ENCODE data around the gene PNCK.

PNCK gene

GRCh38 chrX:153643431-153644351, 29.9 kb downstream of the PNCK start:
- no peak overlapping the region for H3K27ac ChIP-seq
- DNase-seq (ENCODE audit: low read depth, low spot score), result no peak

GRCh38 chrX:153642655-153643430, 30.8 kb downstream of the PNCK start:
- DNase-seq (ENCODE audit: low read depth, low spot score), result no peak
- no peak overlapping the region for H3K27ac ChIP-seq

GRCh38 chrX:153642051-153642654, 31.5 kb downstream of the PNCK start:
- DNase-seq (ENCODE audit: low read depth, low spot score), result no peak
- no peak overlapping the region for H3K27ac ChIP-seq

DNA sequence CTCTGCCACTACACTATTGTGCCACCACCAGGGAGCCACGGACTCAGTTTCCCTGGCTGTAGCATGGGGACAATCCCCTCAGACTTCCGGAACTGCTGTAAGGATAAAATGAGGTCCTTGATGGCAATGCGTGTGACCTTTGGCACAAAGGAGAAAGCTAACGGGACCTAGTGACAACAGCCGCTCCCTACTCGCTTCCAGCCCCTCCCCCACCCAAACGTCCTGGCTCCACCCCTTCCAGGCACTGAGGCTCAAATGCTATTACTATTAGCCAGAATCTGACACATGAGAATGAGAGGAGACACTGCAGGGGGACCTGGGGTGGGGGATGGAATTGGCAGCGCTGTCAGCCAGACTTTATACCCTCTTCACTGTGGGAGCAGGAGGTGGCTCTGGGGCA, 32.0 kb downstream of the PNCK start:
- no peak for DNase-seq (ENCODE audit: low read depth, low spot score)
- H3K27ac ChIP-seq, result no peak overlapping the region

DNA sequence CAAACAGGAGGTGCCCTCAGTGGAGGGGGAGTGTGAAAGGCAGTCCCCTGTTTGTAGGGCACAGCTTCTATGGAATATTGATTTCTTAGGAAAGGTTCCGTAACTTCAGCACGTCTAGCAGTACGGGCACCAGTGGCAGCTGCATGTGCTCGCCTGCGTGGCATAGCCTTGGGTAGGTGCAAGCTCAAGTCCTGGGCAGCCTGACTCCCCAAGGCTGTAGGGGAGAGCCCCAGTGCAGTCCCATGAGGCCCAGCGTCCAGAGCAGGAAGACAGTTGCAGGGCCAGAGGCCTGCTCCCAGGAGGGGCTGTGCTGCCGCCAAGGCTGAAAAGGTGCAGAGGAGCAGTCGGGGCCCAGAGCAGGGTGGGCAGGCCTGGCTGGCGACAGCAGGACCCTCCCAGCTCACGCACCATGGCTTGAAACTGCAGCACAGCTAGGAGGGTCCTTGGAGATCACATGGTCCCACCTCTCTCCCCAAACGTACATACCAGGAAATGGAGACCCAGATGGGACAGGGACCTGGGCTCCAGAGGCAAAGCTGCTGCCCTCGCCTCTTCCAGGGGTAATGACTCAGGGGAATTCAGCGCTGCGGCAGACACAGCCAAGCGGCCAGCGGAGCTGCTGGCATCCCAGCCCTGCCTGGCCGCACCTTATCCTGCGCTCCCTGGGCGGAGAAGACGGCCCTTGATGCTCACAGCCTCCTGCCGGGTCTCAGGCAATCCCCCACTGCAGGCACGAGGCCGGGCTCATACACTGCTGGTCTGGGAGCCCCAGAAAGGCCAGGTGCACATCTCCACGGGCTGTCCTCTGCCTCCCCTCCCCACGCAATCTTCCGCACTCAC, 32.7 kb downstream of the PNCK start:
- DNase-seq (ENCODE audit: low read depth, low spot score), result no peak
- no peak overlapping the region for H3K27ac ChIP-seq

DNA sequence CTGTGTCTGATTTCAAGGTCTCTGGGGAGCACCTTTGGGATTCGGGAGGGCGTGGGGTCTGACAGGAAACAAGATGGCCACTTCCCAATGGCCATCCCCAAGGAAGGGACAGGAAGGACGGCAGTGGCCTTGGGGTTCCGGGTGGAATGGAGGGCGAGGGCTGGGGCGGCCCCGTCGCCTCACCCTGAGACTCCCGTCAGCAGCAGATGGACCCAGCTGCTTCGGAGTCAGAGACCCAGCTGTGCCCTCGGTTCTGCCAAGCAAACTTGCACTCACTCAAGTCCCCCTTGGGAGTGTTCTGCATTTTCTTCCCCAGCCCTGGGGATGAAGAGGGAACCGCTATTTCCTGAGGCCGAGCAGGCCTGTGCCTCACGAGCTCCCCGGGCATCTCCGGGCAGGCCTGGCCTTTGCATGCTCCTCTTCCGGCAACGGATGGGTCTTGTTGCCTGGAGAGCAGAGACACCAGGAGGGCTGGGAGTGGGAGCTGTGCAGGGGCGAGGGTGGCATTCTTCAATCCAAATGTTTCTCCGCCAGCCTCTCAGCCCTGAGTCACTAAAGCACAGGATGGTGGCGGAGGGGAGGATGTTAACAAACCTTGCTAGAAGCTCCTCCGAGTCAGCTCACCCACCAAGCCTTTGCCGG, 33.4 kb downstream of the PNCK start:
- no peak overlapping the region for H3K27ac ChIP-seq
- no peak for DNase-seq (ENCODE audit: low read depth, low spot score)

DNA sequence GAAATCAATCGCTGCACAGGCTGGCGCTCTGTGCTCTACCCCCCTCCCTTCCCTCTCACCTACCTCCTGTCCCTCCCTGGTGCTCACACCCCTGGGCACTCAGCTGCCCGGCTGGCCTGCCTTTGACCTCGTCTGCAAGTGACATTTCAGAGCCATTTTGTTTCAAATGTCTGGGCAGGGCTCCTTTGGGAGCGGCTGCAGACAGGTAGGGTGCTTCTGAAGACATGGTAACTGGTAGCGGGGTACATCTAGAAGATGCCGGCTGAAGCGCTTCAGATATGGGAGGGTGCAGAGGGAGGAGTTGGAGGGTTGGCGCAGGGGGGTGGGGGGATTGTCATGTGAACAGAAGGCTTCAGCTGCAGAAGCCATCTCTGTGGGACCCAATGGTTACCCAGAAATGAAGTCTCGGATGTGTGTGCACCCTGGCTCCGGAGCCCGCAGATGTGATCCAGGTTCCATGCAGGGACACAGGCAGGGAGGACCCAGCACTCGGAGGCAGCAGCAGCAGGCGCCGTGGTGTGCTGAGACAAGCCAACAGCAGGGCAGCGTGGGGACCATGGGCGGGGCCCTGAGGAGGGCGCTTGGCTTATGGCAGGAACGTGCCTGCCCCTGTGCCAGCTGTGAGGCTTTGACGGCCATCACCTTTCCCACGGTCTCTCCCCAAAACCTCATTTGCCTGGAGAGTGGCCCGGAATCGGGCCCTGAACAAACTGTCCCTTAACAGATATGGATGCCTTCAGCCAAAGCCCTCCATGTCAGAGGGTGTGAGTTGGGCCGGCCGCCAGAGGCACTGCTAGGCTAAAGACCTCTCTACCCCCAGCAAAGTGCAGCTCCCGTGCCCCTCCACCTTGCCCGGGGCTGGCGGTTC, 34.2 kb downstream of the PNCK start:
- DNase-seq (ENCODE audit: low read depth, low spot score), result no peak
- no peak overlapping the region for H3K27ac ChIP-seq

- no peak for DNase-seq (ENCODE audit: low read depth, low spot score)
- no peak overlapping the region for H3K27ac ChIP-seq
These were observed 35.0 kb downstream of the PNCK start for GRCh38 chrX:153638436-153639176.

- no peak overlapping the region for H3K27ac ChIP-seq
- DNase-seq (ENCODE audit: low read depth, low spot score), result no peak
These were observed 35.6 kb downstream of the PNCK start for GRCh38 chrX:153638041-153638371.

GRCh38 chrX:153637121-153638040, 36.2 kb downstream of the PNCK start:
- H3K27ac ChIP-seq, result no peak overlapping the region
- no peak for DNase-seq (ENCODE audit: low read depth, low spot score)

GRCh38 chrX:153636716-153637115, 36.9 kb downstream of the PNCK start:
- no peak for DNase-seq (ENCODE audit: low read depth, low spot score)
- no peak overlapping the region for H3K27ac ChIP-seq

DNA sequence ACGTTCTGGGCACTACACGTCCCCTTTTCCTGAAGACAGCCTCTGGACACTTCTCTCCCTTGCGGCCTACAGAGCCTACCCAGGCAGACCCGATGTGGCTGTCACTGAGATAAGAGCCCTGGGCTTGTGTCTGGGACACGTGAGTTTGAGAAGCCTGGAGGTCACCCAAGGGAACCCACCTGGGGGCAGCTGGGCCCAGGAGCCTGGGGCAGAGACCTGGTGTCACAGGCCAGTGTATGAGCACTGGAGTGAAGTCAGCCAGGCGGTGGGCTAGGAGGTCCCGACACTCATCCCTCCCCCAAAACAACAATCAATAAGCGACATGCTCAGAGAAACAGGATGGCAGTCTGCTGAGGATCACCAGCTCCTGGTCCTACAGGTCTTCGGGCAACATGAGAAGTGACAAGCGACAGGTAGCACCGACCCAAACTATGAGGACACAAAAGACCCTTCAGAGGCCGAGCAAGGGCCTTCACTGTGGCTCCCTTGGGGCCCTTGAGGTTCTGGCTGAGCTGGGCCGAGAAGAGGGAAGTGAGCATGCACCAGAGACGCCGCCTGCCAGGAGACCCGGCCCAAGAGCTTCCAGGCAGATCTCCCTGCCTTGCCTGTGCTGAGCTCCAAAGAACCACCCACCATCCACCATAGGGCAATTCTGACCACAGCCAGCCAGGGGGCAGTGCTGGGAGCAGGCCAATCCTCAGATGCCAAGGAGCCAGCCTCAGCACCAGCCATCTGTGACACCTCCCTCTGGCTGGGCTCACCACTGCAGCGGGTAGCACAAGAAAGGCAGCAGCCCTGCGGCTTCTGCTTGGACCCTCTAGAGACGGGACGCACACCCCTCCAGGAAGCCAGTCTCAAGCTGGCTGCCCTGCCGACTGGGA, 37.6 kb downstream of the PNCK start:
- no peak for DNase-seq (ENCODE audit: low read depth, low spot score)
- no peak overlapping the region for H3K27ac ChIP-seq

DNA sequence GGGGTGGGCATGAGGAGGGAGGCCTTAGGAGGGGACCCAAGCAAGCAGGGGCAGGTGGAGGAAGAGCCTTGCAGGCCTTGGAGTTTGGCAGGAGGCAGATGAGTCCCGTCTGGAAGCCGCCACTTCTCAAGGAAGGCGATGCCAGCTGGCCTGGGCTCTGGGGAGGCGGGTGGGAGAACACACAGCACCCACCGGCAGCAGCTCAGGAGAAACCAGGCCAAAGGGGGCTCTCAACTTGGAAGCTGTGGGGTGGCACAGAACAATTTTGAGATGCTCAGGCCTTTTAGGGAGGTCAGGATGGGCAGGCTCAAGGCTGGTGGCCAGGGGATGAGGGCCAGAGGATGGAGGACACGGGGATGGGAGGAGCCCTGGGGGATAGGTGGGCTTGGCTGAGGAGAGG, 38.2 kb downstream of the PNCK start:
- DNase-seq (ENCODE audit: low read depth, low spot score), result no peak
- H3K27ac ChIP-seq, result no peak overlapping the region

DNA sequence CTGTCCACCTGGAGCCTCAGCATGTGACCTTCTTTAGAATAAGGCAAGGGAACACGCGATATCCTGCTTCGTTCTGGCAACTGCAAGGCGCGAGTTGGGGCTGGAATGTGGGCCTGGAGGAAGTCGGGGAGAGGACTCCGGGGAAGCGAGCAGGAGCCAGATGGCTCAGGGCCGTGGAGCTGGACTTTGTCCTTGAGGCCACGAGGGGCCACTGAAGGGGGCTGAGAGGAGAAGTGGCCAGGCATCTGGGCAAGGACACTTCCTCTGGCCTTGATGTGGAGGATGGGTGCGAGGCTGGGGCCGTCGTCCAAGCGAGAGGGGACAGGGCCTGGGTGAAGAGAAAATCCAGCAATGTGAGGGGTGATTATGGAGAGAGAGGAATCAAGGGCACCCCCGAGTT, 38.8 kb downstream of the PNCK start:
- no peak for DNase-seq (ENCODE audit: low read depth, low spot score)
- no peak overlapping the region for H3K27ac ChIP-seq

DNA sequence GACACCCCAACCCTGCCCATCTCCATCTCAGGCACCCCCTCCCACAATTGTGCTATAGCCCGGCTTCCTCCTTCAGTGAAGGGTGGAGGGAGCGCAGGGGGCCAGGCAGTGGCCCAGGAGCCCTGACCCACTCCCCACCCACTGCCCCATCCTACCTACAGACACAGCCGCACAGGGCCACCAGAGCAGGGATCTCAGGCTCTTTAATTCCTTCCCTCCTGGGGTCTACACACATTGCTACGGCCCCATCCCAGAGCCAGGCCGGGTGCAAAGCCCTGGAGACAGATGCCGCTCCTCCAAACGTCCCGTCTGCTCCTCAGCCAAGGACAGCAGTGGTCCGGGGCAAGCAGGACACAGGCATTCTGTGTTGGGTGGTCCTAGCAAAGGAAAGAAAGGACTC, 39.4 kb downstream of the PNCK start:
- no peak for DNase-seq (ENCODE audit: low read depth, low spot score)
- H3K27ac ChIP-seq, result no peak overlapping the region

GRCh38 chrX:153633607-153634180, 39.9 kb downstream of the PNCK start:
- no peak for DNase-seq (ENCODE audit: low read depth, low spot score)
- H3K27ac ChIP-seq, result no peak overlapping the region

All from epithelial cell of prostate (primary cell).